GM12874 (cell line): ENCODE measurements around the gene CASK.

Experiments used
- TF ChIP-seq, protein P1 (sequence below): IDR thresholded peaks from 2 replicates; pipeline ENCODE4 v1.5.1; 2011; ENCODE audit warnings: low read depth, mild to moderate bottlenecking, control low read depth, low read length, moderate library complexity; ENCODE audit not compliant: insufficient read depth

The CASK gene

DNA sequence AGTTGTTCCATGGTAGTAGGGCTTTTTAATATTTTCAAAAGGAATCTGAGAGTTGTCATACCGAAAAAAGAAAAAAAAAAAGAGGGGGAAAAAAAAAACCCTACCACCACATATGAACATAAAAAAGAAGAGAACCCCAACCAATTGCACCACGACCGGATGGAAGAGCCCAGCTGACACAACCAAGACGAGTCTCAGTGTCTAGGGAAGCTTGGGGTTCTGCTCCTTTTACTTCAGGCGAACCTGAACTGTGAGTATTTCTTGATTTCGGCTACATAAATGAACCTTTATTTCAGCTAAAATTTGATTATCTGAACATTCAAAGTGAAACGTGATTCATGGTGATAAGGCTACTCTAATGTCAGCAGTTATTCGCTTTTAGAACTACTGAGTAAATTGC, 234.5 kb downstream of the CASK start, which contains the start of gene GPR34:
Gene GPR34, plus strand, starts transcription at position 139 of the 400 bp plus-strand sequence. CDS start 6,661 bp downstream, outside the sequence.
- TF ChIP-seq, protein P1, sequence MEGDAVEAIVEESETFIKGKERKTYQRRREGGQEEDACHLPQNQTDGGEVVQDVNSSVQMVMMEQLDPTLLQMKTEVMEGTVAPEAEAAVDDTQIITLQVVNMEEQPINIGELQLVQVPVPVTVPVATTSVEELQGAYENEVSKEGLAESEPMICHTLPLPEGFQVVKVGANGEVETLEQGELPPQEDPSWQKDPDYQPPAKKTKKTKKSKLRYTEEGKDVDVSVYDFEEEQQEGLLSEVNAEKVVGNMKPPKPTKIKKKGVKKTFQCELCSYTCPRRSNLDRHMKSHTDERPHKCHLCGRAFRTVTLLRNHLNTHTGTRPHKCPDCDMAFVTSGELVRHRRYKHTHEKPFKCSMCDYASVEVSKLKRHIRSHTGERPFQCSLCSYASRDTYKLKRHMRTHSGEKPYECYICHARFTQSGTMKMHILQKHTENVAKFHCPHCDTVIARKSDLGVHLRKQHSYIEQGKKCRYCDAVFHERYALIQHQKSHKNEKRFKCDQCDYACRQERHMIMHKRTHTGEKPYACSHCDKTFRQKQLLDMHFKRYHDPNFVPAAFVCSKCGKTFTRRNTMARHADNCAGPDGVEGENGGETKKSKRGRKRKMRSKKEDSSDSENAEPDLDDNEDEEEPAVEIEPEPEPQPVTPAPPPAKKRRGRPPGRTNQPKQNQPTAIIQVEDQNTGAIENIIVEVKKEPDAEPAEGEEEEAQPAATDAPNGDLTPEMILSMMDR: no peak

DNA sequence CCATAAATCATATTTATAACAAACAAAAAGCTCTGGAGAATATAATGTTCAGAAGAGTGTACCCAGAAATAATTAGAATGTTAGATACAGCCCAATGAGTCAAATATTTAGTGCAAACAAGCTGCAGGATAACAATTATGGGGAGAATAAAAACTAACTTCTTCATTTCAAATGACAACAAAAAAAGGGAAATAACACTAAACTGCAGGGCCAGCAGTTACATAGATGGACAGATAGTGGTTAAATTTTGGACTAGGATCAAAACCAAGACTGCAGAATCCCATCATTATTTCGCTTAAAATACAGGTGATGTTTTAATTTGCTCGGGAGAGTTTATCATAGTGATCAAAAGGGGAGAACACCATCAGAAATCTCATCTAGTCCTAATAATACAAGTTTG, 235.2 kb downstream of the CASK start:
- TF ChIP-seq, protein P1: no peak

DNA sequence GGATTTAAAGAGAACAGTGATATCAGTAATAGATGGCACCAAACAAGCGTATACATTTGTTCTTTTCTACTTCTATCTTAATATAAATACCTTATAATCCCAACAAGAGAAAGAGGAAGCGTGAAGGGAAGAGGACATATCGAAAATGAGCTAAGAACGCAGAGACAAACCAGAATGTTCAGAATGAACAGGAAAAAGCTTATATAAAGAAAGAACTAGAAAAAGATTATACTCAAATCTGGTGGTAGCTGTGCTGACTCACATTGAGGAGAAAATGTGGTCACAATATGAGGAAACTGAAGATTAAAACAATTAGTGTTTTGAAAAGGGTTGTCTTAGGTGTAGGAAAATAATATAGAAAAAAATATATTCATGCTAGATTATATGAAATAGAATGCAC, 236.6 kb downstream of the CASK start:
- TF ChIP-seq, protein P1: no peak

DNA sequence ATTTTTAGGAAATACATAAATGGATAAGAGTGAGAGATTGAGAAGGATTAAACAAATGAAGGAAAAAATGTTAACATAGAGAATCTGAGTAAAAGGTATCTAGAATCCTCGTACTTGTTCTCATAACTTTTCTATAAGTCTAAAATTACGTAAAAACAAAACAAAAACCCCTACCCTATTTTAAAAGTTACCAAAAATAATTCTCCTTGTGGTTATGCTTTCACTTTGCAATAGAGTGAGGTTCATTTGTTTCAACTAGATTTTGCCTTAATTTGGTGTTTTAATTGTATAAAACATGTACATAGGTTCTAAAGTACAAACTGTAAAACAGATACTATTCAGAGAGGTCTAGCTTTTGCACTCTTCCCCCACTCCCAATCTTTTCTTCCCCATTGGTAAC, 238.4 kb downstream of the CASK start:
- TF ChIP-seq, protein P1: no peak

DNA sequence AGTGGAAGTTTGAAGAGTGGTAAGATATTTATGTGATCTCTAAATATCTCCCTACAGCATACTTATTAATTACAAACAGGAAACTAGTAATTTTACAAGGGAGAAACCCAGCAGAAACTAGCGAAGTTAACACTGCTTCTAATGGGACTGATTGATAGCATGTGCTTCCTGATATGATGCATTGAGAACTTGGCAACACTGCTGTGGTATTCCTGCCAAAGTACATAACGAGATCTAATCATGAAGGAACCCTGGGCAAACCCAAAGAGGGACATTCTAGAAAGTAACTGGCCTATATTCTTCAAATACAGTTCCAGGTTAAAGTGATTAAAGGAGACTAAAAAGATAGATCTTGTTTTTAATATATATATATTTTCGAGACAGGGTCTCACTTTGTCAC, 239.2 kb downstream of the CASK start:
- TF ChIP-seq, protein P1: no peak

DNA sequence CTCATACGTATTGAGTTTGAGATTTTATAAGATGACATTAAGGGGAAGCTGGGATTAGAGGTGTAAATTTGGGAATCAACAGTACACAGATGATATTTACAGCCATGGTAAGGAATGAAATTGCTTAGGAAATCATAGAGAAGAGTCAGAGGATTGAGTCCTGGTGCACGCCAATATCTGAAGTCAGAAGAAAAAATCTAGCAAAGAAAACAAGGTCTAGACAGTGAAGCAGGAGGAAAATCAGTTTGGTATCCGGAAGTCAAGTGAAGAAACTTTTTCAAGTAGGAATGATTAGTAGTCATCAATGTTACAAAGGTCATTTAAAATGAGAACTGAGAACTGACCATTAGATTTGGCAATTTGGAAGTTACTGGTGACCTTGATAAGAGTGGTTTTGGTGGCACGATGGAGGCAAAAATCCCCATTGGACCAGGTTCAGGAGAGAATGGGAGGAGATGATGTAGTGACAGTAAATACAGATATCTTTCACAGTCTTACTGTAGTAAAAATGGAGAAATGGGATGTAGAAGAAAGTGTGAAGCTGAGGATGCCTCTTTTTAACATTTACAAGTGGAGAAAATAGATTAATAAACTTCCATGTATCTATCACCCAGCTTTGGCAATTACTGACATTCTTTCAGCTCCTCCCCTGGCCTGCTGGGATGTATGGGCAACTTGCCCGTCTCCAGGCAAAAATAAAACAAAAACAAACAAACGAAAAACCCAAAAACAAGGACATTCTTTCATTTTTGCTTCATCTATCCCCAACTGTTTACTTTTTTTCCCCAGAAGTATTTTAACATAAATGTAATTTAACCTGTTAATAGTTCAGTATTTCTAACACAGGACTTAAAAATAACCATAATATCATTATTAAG, 245.9 kb downstream of the CASK start:
- TF ChIP-seq, protein P1: no peak

DNA sequence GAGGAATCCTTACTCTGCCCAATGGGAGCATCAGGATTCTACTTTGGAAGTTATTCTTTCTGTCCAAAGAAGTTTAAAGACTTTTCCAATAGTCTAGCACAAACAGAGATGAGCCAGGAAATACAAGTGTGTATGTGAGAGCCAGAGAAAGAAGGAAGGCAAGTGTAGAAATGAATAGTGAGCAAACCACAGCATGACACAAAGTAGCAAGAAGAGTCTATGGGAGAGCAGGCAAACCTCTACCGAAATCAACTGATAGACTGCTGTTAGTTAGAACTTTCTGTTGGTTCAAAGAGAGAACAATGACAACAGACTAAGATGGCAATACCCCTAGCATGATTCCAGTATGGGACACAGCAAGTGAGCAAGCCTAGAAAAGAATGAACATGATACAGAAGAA, 250.7 kb downstream of the CASK start:
- TF ChIP-seq, protein P1: no peak
